H1 (cell line): Measurements from ENCODE around the gene P2RX2. TPM values are rescaled to one million over a fixed set of nuclear protein-coding genes. Genes with fewer than 3 reads are reported as not detected.

Source experiments
- CHD1 ChIP-seq: IDR thresholded peaks from 2 replicates; pipeline ENCODE4 v1.6.1; 2012; ENCODE audit warnings: low read depth, low read length, improper control_type of control experiment
- EGR1 ChIP-seq: IDR thresholded peaks from 2 replicates; pipeline ENCODE4 v1.6.1; 2011; ENCODE audit warnings: low read depth, low read length, borderline replicate concordance
- EZH2 ChIP-seq: fragments of 200-600 bp; sonication (generic); IDR thresholded peaks from 2 replicates; pipeline ENCODE4 v1.7.1; 2012; ENCODE audit warnings: low read depth, mild to moderate bottlenecking, moderate library complexity, low read length, inconsistent platforms; ENCODE audit not compliant: severe bottlenecking
- SAP30 ChIP-seq: fragments of 300-600 bp; sonication (generic); IDR thresholded peaks from 2 replicates; pipeline ENCODE4 v1.7.1; 2012; ENCODE audit warnings: low read length, moderate library complexity, mild to moderate bottlenecking, inconsistent platforms; ENCODE audit not compliant: insufficient read depth, insufficient replicate concordance
- TEAD4 ChIP-seq: IDR thresholded peaks from 2 replicates; pipeline ENCODE4 v1.6.1; 2012; ENCODE audit warnings: low read depth, low read length, inconsistent platforms, mixed read lengths
- polyA plus RNA-seq, 7 experiments: library from polyadenylated mRNA; depleted of rRNA in 3 of 7; stranded (reverse) in 5 of 7; unstranded in 2 of 7; fragments of >200 nt in 5 of 7; fragments of 200-250 nt in 2 of 7; gene quantifications; 1 replicate in 5 of 7; 2 replicates in 1 of 7; 4 replicates in 1 of 7; pipeline versions ENCODE4 v1.2.1 to v1.2.3, GENCODE V29; 2011 to 2013; ENCODE audit warnings: missing spikeins in 2 of 7, mixed read lengths in 2 of 7
- total RNA-seq: library from RNA; stranded (reverse); fragmentation: NEBNext Ultra II Directional; extraction: Animal tissue kit (Norgen Biotek cat#: 25700); gene quantifications from 2 replicates; pipeline ENCODE4 v1.2.1, GENCODE V29; 2021

P2RX2 gene
- total and polyA plus RNA-seq, 2 of the 8 experiments (the other 6 are each of a cell fraction or from before 2014, with no cell fraction given): 0.84 to 2.2 TPM

- TF ChIP-seq EZH2 (no peak), EGR1 (no peak), TEAD4 (no peak), SAP30 (no peak), CHD1 (no peak)
These were observed 39.8 kb upstream of the P2RX2 start (continued) for GRCh38 chr12:132578826-132579225.
